ENCODE data around the gene CACNA1H.

The CACNA1H gene

DNA sequence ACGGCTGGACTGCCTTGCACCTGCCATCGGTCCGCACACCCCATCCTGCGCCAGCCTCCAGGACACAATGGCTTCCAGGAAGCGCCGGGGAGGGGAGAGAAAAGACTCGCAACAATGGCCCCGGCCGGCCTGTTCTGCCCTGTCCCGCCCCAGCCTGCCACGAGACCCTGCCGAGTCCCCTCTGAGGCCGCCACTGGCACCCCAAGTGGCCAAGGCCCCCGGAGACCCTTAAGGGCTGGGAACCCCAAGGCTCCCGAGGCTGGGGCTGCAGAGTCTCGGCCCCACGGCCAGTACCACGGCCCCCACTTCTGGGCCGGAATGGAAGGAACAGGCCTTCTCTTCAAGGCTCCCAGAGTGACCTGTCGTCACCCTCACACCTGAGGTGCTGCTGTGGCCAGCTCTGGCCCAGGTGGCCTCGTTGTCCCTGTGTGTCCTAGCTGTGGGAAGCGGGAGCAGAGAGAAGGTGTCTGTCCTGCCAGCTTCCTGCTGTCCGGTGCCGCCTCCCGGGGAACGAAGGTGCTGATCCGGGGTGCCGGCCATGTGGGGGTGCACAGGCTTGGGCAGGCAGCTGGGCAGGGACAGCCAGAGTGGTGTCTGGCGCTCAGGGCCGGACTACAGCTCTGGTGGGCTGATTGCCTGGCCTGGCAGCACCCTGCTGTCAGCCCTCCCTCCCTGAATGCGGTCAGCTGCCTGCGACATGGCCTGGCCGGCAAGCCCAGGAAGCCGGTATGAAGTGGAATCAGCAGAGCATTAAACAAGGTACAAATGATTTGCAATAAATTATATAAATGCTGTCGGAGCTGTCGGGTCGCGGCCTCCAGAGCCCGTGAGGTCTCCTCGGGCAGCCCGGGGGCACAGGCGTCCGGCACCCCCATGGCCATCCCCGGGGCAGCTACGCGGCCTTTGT is 8.2 kb upstream of the CACNA1H start:
- TF ChIP-seq, protein P1, sequence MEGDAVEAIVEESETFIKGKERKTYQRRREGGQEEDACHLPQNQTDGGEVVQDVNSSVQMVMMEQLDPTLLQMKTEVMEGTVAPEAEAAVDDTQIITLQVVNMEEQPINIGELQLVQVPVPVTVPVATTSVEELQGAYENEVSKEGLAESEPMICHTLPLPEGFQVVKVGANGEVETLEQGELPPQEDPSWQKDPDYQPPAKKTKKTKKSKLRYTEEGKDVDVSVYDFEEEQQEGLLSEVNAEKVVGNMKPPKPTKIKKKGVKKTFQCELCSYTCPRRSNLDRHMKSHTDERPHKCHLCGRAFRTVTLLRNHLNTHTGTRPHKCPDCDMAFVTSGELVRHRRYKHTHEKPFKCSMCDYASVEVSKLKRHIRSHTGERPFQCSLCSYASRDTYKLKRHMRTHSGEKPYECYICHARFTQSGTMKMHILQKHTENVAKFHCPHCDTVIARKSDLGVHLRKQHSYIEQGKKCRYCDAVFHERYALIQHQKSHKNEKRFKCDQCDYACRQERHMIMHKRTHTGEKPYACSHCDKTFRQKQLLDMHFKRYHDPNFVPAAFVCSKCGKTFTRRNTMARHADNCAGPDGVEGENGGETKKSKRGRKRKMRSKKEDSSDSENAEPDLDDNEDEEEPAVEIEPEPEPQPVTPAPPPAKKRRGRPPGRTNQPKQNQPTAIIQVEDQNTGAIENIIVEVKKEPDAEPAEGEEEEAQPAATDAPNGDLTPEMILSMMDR (IDR thresholded peaks at IDR 0.05; ENCODE audit: control insufficient read depth, extremely low read depth, insufficient read depth): no peak
- H3K4me3 ChIP-seq (ENCODE audit: low read depth, low read length): no peak overlapping the region
- no peak for DNase-seq (ENCODE audit: low read depth)

- TF ChIP-seq, protein P1 (IDR thresholded peaks at IDR 0.05; ENCODE audit: control insufficient read depth, extremely low read depth, insufficient read depth): no peak
- no peak overlapping the region for H3K4me3 ChIP-seq (ENCODE audit: low read depth, low read length)
- no peak for DNase-seq (ENCODE audit: low read depth)
Observed at GRCh38 chr16:1145383-1146100, 7.4 kb upstream of the CACNA1H start.

GRCh38 chr16:1146409-1146808 is 6.5 kb upstream of the CACNA1H start:
- TF ChIP-seq, protein P1 (IDR thresholded peaks at IDR 0.05; ENCODE audit: control insufficient read depth, extremely low read depth, insufficient read depth): no peak
- no peak overlapping the region for H3K4me3 ChIP-seq (ENCODE audit: low read depth, low read length)
- DNase-seq (ENCODE audit: low read depth): no peak

DNA sequence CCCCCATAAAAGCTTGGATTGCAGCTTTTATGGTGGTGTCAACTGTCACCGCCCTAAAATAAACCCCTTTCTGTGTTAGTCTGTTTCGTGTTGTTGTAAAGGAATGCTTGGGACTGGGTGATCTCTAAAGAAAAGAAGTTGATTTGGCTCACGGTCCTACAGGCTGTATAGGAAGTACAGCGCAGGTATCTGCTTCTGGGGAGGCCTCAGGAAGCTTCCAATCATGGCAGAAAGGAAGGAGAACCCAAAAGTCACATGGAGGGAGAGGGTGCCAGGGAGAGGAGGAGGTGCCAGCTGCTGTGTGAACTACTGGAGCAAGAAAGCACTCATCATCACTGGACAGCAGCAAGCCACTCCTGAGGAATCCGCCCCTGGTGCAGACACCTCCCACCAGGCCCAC is 5.9 kb upstream of the CACNA1H start:
- TF ChIP-seq, protein P1 (IDR thresholded peaks at IDR 0.05; ENCODE audit: control insufficient read depth, extremely low read depth, insufficient read depth): no peak
- no peak for DNase-seq (ENCODE audit: low read depth)
- no peak overlapping the region for H3K4me3 ChIP-seq (ENCODE audit: low read depth, low read length)

- no peak overlapping the region for H3K4me3 ChIP-seq (ENCODE audit: low read depth, low read length)
- TF ChIP-seq, protein P1 (IDR thresholded peaks at IDR 0.05; ENCODE audit: control insufficient read depth, extremely low read depth, insufficient read depth): no peak
Observed at GRCh38 chr16:1149101-1149636, 3.7 kb upstream of the CACNA1H start.

GRCh38 chr16:1150511-1150982 is 2.4 kb upstream of the CACNA1H start:
- DNase-seq (ENCODE audit: low read depth): no peak
- TF ChIP-seq, protein P1 (IDR thresholded peaks at IDR 0.05; ENCODE audit: control insufficient read depth, extremely low read depth, insufficient read depth): 0 out of 2 replicates have a peak, but pooled peaks have one; percentile 10
- H3K4me3 ChIP-seq (ENCODE audit: low read depth, low read length): no peak overlapping the region

More at GRCh38 chr16:1149101-1149636, 3.7 kb upstream of the CACNA1H start:
- DNase-seq (ENCODE audit: low read depth): no peak
